ENCODE data around the gene ANO3.

The ANO3 gene

GRCh38 chr11:26537341-26537740, 205.4 kb downstream of the ANO3 start:
- no peak for TF ChIP-seq CTCF (IDR thresholded peaks at IDR 0.05; ENCODE audit: low read depth, low read length)
- Histone ChIP-seq H3K27me3 (no peaks in the 10 kb centered on the region), H3K4me3 (ENCODE audit: low read depth, low read length) (no peak overlapping the region)

GRCh38 chr11:26539517-26539916, 207.6 kb downstream of the ANO3 start:
- Histone ChIP-seq H3K9me3 (no peaks in the 10 kb centered on the region), H3K4me1 (no peaks in the 10 kb centered on the region), H3K36me3 (no peaks in the 10 kb centered on the region), H3K4me3 (ENCODE audit: low read depth, low read length) (no peak overlapping the region), H3K27me3 (no peaks in the 10 kb centered on the region)
- DNase-seq = no peak
- TF ChIP-seq CTCF (IDR thresholded peaks at IDR 0.05; ENCODE audit: low read depth, low read length) = no peak

More at GRCh38 chr11:26537341-26537740, 205.4 kb downstream of the ANO3 start:
- H3K4me1 ChIP-seq = no peaks in the 10 kb centered on the region
- H3K9me3 ChIP-seq = no peaks in the 10 kb centered on the region
- no peaks in the 10 kb centered on the region for H3K36me3 ChIP-seq
- DNase-seq = no peak

GRCh38 chr11:26541870-26542269, 209.9 kb downstream of the ANO3 start:
- no peaks in the 10 kb centered on the region for H3K36me3 ChIP-seq
- no peak for DNase-seq
- H3K4me3 ChIP-seq (ENCODE audit: low read depth, low read length) = no peak overlapping the region
- no peaks in the 10 kb centered on the region for H3K27me3 ChIP-seq
- no peaks in the 10 kb centered on the region for H3K4me1 ChIP-seq
- TF ChIP-seq CTCF (IDR thresholded peaks at IDR 0.05; ENCODE audit: low read depth, low read length) = no peak
- no peaks in the 10 kb centered on the region for H3K9me3 ChIP-seq

- no peaks in the 10 kb centered on the region for H3K9me3 ChIP-seq
- no peaks in the 10 kb centered on the region for H3K36me3 ChIP-seq
- no peaks in the 10 kb centered on the region for H3K27me3 ChIP-seq
- no peaks in the 10 kb centered on the region for H3K4me1 ChIP-seq
- no peak for DNase-seq
- TF ChIP-seq CTCF (IDR thresholded peaks at IDR 0.05; ENCODE audit: low read depth, low read length) = no peak
- no peak overlapping the region for H3K4me3 ChIP-seq (ENCODE audit: low read depth, low read length)
These were observed 217.2 kb downstream of the ANO3 start for GRCh38 chr11:26549176-26549575.

- Histone ChIP-seq H3K27me3 (no peaks in the 10 kb centered on the region), H3K4me1 (no peaks in the 10 kb centered on the region), H3K36me3 (no peaks in the 10 kb centered on the region), H3K9me3 (no peaks in the 10 kb centered on the region), H3K4me3 (ENCODE audit: low read depth, low read length) (no peak overlapping the region)
- no peak for DNase-seq
- TF ChIP-seq CTCF (IDR thresholded peaks at IDR 0.05; ENCODE audit: low read depth, low read length) = no peak
These were observed 218.1 kb downstream of the ANO3 start for GRCh38 chr11:26550022-26550421.

- Histone ChIP-seq H3K9me3 (no peaks in the 10 kb centered on the region), H3K36me3 (no peaks in the 10 kb centered on the region), H3K4me1 (no peaks in the 10 kb centered on the region), H3K4me3 (ENCODE audit: low read depth, low read length) (no peak overlapping the region), H3K27me3 (no peaks in the 10 kb centered on the region)
- TF ChIP-seq CTCF (IDR thresholded peaks at IDR 0.05; ENCODE audit: low read depth, low read length) = peak; percentile 34
- no peak for DNase-seq
These were observed 219.4 kb downstream of the ANO3 start for GRCh38 chr11:26551186-26551801.
